ENCODE data around the gene WDR90.

The WDR90 gene

DNA sequence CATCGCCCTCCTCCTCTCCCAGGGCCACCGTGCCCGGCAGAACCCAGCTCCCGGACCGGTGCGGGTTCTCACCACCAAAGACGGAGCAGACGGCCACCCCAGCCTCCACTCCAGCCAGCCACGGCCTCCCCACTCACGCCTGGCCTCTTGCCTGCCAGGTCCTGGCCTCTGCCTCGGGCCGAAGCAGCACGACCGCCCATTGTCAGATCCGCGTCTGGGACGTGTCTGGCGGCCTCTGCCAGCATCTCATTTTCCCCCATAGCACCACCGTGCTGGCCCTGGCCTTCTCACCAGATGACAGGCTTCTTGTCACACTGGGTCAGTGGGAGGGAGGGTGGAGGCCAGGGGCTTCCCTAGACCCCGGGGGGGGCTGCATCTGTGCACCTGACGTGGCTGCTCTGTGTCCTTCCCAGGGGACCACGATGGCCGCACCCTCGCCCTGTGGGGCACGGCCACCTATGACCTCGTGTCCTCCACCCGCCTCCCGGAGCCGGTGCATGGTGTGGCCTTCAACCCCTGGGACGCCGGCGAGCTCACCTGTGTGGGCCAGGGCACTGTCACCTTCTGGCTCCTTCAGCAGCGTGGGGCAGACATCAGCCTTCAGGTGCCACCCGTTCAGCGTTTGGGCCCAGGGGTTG, 12.1 kb downstream of the WDR90 start:
- DNase-seq = no peak

DNA sequence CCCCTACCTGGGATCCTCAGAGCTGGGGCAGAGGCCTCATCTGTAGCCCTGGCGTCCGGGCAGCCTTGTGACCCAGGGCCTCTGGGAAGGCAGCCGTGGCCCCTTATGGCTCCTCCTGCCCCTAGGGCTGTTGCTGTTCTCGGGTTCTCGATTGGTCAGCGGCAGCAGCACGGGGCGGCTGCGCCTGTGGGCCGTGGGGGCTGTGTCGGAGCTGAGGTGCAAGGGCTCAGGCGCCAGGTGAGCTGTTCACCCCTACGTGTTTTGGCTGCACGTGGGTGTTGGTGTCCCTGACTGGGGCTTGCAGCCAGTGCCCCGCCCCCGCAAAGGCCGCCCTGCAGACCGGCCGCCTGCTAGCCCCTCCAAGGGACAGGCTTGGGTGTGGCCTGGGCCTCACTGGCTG, 12.9 kb downstream of the WDR90 start:
- DNase-seq = no peak

DNA sequence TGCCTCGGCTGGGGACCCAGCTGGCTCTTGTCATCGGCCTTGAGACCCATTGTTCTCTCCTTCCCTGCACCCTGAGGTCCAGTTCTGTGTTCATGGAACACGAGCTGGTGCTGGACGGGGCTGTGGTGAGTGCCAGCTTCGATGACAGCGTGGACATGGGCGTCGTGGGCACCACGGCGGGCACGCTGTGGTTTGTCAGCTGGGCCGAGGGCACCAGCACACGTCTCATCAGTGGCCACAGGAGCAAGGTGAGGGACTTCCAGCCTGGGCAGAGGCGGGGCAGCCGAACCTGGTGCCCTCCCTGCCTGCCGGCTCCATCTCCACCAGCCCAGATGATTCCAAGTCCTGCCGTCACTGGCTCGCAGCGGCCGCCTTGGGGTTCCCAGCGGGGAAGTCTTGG, 13.4 kb downstream of the WDR90 start:
- no peak for DNase-seq

DNA sequence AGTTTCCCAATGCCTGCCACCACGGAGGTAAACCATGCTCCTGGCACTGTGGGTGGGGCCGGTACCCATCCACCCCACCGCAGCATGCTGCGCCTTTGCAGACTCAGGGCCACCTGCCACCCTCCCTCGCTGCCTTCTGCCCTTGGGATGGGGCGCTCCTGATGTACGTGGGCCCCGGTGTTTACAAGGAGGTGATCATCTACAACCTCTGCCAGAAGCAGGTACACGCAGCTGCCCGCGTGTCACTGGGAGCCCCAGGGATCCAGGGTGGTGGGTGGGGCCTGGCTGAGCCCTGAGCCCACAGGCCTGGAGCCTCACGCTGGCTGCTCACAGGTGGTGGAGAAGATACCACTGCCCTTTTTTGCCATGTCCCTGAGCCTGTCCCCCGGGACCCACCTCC, 17.4 kb downstream of the WDR90 start:
- no peak for DNase-seq

DNA sequence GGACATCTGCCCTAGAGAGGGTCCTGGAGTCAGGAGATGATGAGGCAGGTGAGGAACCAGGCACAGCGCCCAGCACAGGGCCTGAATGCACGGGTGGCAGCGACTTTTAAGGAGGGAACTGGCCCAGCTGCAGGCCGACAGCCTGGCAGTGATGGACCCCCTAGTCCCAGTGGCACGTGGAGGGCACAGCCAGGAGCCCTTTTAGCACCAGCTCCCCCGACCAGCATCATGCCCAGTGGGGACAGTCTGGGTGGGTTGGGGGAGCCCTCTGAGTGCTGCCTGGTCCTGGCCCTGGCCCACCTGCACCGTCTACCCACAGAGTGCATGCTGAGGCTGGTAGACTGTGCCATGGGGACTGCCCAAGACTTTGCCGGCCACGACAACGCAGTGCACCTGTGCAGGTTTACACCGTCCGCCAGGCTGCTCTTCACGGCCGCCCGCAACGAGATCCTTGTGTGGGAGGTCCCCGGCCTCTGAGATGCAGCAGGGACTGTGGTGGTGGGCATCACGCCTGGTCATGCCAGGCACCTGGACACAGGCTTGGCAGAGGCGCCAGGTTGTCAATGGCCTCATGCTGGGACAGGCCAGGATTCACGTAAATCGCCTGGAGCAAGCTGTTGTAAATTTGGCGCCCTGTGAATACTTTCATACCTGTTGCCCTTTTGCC, 18.1 kb downstream of the WDR90 start:
- DNase-seq = no peak

DNA sequence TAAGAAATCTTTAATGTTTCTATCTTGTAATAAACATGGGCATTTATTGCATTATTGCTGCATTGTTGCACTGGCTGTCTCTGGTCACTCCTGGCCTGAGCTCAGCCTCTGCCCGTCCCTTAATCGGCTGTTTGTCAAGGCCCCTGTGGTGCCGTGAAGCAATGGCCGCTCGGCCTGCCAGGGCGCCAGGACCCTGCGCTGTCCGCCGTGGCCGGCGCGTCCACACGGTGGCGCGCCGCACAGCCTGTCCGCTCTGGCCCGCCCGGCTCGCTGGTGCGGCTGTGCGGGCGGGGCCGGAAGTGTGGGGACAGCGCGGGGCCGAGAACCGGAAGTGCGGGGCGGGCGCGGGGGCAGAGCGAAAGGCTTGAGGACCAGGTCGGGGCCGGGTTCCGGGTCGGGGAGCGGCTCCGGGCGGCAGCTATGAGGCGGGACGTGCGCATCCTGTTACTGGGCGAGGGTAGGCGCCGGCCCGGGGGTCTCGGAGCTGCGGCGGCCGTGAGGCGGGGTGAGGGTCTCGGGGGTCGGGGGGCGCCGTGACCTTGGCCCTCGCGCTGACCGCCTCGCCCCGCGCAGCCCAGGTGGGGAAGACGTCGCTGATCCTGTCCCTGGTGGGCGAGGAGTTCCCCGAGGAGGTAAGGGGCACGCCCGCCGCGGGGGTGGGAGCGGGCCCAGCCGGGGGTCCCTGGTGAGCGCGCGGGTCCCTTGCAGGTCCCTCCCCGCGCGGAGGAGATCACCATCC, 18.8 kb downstream of the WDR90 start, which contains the start of gene RHOT2:
Gene RHOT2, plus strand, starts transcription at position 353 of the 739 bp plus-strand sequence. Its CDS starts 68 bp downstream, at position 421.
- peak; percentile 90 for DNase-seq

DNA sequence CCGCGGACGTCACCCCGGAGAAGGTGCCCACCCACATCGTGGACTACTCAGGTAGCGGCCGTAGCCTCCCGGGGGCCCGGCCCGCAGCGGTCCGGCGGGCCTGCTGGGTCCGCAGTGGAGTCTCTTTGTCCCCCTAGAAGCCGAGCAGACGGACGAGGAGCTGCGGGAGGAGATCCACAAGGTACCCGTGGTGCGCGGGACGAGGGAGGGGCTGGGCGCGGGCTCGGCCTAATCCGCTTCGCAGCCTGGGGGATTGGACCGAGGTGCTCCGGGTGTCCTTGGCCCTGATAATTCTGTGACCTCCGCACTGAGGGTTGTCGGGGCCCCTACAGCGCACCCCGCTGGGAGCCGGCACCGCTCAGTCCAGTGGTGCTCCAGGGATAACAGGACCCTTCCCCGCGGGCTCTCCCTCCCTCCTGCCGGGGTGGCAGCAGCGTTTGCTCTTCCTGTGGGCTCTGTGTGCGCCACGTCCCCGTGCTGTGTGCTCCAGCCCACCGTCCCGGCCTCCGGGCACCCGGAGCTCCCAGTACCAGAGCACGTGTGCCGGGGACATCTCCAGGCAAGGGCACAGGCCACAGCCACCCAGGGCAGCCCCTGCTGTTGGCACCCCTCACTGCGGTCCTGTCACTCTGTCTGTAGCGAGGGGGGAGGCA, 19.5 kb downstream of the WDR90 start:
- no peak for DNase-seq

DNA sequence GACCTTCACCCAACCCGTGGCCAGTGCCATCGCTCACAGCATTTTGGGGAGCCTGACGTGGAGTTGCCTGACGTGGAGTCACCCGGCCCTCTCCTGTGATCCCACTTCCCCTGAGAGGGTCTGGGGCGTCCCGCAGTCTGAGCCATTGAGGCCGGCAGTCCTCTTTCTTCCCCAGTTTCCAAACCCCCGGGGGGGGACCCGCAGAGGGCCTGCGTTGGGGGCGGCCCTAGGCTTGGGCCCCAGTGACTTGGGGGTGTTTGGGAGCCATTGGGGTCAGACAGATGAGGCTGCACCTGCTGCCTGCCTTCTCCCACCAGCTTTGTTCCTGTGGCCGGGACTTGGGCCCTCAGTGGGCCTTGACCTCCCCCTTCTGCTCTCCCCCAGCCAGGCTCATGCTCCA, 20.5 kb downstream of the WDR90 start:
- DNase-seq = no peak

DNA sequence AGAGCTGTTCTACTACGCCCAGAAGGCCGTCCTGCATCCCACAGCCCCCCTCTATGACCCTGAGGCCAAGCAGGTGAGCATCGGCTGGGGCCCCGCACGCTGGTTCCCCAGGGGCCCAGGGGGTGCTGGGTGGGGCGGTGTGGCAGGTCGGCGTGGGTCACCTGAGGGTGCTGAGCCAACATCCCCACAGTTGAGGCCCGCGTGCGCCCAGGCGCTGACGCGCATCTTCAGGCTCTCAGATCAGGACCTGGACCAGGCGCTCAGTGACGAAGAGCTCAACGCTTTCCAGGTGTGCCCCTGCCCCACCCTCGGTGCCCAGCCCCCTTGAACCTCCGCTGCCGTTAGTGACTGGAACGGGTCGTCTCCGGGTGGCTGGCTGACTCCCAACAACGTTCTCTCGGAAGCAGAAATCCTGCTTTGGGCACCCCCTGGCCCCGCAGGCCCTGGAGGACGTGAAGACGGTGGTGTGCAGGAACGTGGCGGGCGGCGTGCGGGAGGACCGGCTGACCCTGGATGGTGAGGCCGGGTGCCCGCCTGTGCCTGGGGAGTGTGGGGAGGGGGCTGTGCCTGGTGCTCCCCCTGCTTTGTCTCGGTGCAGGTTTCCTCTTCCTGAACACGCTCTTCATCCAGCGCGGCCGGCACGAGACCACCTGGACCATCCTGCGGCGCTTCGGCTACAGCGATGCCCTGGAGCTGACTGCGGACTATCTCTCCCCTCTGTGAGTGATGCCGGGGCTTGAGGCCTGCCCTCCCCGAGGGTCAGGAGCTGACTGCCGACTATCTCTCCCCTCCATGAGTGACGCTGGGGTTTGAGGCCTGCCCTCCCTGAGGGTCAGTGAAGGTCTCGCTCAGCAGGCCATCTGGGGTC, 21.6 kb downstream of the WDR90 start:
- no peak for DNase-seq

DNA sequence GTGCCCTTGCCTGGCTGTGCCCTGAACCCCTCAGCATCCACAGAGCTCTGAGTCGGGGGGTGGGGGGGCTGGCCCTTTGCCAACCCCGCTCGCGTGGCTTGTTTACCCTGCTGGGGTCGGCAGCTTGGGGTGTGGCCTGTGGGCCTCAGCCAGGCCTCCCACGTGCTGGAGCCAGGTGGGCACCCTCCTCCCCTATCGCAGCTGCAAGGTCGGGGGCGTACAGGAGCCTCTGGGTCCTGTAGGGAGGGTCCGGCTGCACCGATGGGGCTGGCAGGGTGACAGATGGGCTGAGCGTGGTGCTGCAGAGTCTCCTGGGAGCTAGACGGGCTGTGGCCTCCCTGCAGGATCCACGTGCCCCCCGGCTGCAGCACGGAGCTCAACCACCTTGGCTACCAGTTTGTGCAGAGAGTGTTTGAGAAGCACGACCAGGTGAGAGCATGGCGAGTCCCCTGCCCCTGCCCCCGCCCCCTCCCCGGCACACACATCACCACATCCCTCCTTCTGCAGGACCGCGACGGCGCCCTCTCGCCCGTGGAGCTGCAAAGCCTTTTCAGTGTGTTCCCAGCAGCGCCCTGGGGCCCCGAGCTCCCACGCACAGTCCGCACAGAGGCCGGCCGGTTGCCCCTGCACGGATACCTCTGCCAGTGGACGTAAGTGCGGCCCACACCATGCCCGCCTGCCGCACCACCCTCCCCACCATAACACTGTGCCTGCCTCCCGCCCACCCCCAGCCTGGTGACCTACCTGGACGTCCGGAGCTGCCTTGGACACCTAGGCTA, 22.4 kb downstream of the WDR90 start:
- DNase-seq = no peak

DNA sequence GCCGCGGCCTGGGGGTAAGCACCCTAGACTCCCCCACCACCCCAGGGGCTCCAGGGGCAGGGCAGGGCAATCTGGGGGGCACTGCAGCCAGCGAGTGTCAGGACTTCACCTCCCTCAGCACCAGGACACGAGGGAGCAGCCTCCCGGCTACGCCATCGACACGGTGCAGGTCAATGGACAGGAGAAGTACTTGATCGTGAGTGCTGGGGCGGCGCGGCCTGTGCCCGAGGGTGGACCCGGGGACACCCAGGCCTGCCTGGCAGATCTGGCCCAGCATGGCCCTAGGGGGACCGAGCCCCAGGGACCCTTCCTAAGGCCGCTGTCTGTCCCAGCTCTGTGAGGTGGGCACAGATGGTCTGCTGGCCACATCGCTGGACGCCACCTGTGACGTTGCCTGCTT, 23.2 kb downstream of the WDR90 start:
- no peak for DNase-seq

DNA sequence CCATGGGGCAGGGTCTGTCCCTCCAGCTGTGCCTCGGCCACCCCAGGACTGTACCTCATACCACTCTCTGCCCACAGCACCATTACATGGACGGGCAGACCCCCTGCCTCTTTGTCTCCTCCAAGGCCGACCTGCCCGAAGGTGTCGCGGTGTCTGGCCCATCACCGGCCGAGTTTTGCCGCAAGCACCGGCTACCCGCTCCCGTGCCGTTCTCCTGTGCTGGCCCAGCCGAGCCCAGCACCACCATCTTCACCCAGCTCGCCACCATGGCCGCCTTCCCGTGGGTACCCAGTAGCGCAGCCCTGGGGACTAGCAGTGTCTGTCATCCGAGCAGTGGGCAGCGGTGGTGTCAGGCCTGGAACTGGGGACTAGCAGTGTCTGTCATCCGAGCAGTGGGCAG, 23.7 kb downstream of the WDR90 start:
- DNase-seq = no peak

DNA sequence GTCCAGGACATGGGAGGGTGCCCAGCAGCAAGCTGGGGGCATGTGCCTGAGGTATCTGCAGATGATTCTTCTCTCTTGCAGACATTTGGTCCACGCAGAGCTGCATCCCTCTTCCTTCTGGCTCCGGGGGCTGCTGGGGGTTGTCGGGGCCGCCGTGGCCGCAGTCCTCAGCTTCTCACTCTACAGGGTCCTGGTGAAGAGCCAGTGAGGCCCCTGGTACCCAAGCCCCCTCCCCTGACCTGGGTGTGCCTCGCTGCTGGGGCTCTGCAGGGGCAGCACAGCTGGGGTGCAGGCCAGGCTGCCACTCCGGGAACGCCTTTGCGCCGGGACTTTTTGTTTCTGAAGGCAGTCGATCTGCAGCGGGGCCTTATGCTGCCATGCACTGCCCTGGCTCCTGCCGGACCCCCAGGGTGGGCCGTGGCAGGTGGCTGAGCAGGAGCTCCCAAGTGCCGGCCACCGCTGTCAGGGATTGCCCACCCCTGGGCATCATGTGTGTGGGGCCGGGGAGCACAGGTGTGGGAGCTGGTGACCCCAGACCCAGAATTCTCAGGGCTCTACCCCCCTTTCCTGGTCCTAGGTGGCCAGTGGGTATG, 24.3 kb downstream of the WDR90 start:
- no peak for DNase-seq

DNA sequence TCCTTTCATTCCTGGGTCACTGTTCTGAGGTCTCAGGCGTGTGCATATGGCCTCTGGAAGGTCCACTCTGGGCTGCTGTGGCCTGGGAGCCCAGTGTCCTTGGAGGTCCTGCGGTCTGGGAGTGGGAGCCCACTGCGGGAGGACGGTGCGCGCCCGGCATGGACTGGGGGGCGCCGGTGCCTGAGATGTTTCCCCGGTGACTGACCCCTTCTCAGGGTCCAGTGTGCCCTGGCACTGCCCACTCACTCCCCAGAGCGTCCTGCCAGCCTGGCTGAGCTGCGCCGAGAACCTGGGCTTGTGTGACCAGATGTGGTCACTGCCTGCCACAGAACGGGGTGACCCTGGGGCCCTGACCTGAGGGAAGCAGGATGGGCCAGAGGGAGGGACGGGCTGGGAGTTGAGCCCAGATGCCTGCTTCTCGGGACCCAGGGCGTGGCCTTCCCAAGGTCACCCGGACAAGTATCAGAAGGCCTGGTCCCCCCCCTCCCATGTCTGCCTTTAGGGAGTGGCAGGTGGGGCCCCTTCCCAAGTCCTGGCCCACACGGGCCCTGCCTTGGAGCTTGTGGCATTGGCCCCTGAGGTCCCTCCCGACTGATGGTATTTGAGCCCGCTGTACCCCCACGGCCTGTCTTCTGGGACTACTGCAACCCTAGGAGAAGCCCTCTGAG, 25.2 kb downstream of the WDR90 start:
- no peak for DNase-seq

DNA sequence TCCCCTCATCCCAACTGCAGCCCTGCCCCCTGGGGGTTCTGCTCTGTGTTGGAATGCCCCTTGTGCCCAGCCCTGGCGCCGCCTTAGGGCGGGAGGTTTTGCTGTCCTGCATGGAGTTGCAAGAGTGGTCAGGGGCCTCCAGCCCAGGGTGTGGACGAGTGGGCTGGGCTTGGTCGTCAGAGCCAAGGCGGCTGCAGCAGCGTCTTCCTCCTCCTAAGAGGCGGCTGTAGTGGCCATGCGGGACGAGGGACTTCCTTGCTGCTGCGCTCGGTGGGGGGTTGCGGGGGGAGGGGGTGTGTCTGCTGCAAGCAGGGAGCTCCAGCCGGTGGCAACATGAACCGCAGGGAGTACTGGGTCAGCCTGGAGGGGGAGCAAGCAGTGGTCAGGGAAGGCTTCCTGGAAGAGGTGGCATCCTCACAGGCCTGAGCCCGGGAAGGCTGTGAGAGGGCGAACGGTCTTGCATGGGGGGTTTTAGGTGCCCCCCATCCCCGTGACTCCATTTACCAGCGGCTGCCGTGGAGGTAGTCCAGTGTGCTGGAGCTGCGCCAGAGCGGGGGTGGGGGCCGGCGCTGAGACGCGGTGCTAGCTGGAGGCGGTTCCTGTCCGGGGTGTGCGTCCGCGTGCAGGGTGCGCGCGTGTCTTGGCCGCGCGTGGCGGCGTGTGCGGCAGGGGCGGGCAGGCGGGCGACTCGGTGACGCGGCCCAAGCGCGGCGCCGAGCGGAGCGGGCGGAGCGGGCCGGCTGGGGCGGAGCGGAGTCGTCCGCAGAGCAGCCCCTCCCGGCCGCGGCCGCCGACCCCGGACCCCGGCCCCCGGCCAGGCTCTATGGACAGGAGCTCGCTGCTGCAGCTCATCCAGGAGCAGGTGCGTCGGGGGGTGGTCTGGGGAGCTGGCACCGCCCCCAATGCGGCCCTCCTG, 26.1 kb downstream of the WDR90 start, which contains the start of gene RHBDL1:
Gene RHBDL1, plus strand, starts transcription at position 704 of the 916 bp plus-strand sequence. Its CDS starts 120 bp downstream, at position 824.
- DNase-seq = peak; percentile 49

DNA sequence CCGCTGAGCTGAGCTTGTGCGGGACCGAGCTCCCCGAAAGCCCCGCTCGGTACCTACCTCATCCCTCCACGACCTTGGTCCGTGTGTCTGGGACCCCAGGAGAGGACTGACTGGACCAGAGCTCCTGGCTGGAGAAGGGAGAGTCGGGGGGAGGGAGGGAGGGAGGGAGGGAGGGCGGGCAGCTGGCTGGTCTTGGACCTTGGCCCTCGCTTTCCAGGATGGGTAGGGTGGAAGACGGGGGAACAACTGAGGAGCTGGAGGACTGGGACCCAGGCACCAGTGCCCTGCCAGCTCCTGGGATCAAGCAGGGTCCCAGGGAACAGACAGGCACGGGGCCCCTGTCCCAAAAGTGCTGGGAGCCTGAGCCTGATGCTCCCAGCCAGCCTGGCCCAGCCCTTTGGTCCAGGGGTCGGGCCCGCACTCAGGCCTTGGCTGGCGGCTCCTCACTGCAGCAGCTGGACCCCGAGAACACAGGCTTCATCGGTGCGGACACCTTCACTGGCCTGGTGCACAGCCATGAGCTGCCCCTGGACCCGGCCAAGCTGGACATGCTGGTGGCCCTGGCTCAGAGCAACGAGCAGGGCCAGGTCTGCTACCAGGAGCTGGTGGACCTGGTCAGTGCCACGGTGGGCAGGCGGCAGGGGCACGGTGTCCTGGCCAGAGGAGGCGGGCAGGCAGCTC, 26.9 kb downstream of the WDR90 start:
- no peak for DNase-seq

DNA sequence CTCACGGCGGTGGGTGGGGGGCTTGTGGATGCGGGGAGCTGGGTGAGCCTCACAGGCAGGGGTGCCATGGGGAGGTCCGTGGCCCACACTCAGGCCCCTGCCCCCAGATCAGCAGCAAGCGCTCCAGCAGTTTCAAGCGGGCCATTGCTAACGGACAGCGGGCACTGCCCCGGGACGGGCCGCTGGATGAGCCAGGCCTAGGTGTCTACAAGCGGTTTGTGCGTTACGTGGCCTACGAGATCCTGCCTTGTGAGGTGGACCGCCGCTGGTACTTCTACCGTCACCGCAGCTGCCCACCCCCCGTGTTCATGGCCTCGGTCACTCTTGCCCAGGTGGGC, 27.4 kb downstream of the WDR90 start:
- DNase-seq = no peak

DNA sequence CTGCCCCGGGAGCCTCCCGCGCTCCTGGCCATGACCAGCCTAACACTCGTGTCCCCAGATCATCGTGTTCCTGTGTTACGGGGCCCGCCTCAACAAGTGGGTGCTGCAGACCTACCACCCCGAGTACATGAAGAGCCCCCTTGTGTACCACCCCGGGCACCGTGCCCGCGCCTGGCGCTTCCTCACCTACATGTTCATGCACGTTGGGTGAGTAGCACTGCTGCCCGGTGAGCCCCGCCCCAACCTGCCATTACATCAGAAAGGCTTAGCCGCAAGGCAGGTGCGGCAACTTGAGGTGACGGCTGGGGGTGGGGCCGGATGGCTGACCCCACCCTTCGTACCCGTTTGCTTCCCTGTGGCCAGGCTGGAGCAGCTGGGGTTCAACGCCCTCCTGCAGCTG, 27.7 kb downstream of the WDR90 start:
- DNase-seq = no peak

Measured in fibroblast of skin of right biceps (primary cell).